Hepatocyte (in vitro differentiated cells): ENCODE measurements around the gene TAS2R41.

Source experiments
- EZH2 ChIP-seq: fragments of 200-600 bp; sonication (generic); IDR thresholded peaks from 2 replicates; pipeline ENCODE4 v1.6.1; 2016; ENCODE audit warnings: antibody characterized with exemption, mild to moderate bottlenecking, borderline replicate concordance
- EZH2phosphoT487 ChIP-seq: fragments of 200-600 bp; sonication (generic); IDR thresholded peaks from one replicate; pipeline ENCODE4 v1.6.1; 2018; ENCODE audit warnings: antibody characterized with exemption, mild to moderate bottlenecking, low read depth, moderate library complexity; ENCODE audit not compliant: unreplicated experiment, severe bottlenecking
- TF ChIP-seq, protein P1 (sequence below): fragments of 200-600 bp; sonication (generic); IDR thresholded peaks from 2 replicates; pipeline ENCODE4 v1.5.1; 2016; ENCODE audit warnings: antibody characterized with exemption, mild to moderate bottlenecking; ENCODE audit not compliant: poor library complexity

DNA sequence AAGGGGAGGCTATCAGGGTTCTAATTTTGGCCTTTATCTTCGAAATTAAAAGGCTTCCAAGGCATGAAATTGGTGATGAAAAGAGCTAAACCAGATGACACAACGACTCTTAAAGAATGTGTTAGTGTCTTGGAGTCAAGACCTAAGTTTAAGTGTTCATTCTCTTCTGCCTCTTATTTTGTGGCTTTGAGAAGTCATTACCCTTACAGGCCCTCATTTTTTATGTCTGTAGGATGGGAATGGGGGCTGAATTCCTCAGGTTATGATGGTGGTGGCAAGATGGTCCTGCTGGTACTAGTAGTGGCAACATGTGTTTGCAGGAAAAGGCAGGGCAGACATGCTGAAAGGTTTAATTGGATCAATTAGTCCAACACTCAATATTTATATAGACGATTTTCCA, 19.0 kb upstream of the TAS2R41 start:
- TF ChIP-seq, protein P1, sequence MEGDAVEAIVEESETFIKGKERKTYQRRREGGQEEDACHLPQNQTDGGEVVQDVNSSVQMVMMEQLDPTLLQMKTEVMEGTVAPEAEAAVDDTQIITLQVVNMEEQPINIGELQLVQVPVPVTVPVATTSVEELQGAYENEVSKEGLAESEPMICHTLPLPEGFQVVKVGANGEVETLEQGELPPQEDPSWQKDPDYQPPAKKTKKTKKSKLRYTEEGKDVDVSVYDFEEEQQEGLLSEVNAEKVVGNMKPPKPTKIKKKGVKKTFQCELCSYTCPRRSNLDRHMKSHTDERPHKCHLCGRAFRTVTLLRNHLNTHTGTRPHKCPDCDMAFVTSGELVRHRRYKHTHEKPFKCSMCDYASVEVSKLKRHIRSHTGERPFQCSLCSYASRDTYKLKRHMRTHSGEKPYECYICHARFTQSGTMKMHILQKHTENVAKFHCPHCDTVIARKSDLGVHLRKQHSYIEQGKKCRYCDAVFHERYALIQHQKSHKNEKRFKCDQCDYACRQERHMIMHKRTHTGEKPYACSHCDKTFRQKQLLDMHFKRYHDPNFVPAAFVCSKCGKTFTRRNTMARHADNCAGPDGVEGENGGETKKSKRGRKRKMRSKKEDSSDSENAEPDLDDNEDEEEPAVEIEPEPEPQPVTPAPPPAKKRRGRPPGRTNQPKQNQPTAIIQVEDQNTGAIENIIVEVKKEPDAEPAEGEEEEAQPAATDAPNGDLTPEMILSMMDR, result no peak
- TF ChIP-seq EZH2 (no peak), EZH2phosphoT487 (no peak)
